ENCODE results near the gene RACK1. TPM values are rescaled to one million over a fixed set of nuclear protein-coding genes. Genes with fewer than 3 reads are reported as not detected.

The RACK1 gene
- polyA plus RNA-seq, 1 donor (not counting 4 experiments of a cell fraction or from before 2014, with no cell fraction given): 3,291 TPM

DNA sequence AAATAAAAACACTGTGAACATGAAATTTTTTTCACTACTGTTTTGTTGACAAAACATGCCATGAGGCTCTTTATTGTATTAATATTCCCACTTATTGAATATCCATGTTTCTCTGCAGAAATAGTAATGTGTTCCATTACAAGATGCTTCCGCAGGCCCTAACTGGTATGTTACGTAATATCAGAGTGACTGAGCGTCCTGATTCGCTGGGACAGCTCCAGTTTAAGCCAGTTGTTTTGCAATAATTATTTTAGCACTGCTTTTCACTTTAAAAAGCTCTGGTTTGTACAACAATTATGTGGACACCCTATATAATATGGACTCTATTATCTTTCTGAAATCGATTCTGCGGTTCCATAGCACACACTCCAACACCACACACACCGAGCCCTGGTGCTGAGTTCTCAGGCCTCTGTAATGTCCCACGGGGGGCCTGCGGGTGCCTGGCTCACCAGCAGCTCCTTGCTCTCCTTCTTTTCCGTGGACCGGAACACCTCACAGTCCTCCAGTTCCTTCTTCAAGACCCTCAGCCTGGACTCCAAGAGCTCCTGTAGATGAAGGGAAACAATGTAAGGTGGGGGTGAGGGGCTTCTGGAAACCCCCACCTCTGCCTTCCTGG, 40.5 kb downstream of the RACK1 start:
- H3K27ac ChIP-seq (ENCODE audit: control insufficient read depth, insufficient read depth, low read length): peak overlapping the region; percentile 43
- dilution Hi-C loops (cut with MboI; ENCODE audit: extremely low pct_ligation_motif_present, low sequenced_read_pairs): no loop called here
- TF ChIP-seq CTCF (optimal IDR thresholded peaks at IDR 0.05 in 1 of 3, IDR thresholded peaks at IDR 0.05 in 1 of 3, conservative IDR thresholded peaks at IDR 0.05 in 1 of 3; ENCODE audit: extremely low read depth in 1 of 3, insufficient read depth in 2 of 3, low read length in 3 of 3): no peak
- no peak for TF ChIP-seq EZH2 (IDR thresholded peaks at IDR 0.05; ENCODE audit: low read length)
- H3K79me2 ChIP-seq (ENCODE audit: control insufficient read depth, insufficient read depth, low read length): peaks cover 4% of the 10 kb centered on the region
- peak overlapping the region; percentile 63 for H3K9ac ChIP-seq (ENCODE audit: control insufficient read depth, extremely low read depth, insufficient read depth, low read length)
- H3K36me3 ChIP-seq (ENCODE audit: control insufficient read depth in 2 of 2, extremely low read depth in 1 of 2, insufficient read depth in 2 of 2, low read length in 2 of 2): peaks cover 3 to 13% of the 10 kb centered on the region in 2 experiments
- no peaks in the 10 kb centered on the region for H3K9me1 ChIP-seq (ENCODE audit: control insufficient read depth, extremely low read depth, insufficient read depth, low read length)
- H3K4me2 ChIP-seq (ENCODE audit: control insufficient read depth, extremely low read depth, insufficient read depth, low read depth, low read length): peak overlapping the region; percentile 83
- FAIRE-seq: no peak
- DNase-seq (ENCODE audit: low read depth, low spot score): no peak
- H3K27me3 ChIP-seq (ENCODE audit: control insufficient read depth, extremely low read depth, insufficient read depth, low read length): no peaks in the 10 kb centered on the region
- H3K9me3 ChIP-seq (ENCODE audit: control insufficient read depth, low read depth, low read length): no peaks in the 10 kb centered on the region
- no peaks in the 10 kb centered on the region for H4K20me1 ChIP-seq (ENCODE audit: control insufficient read depth, extremely low read depth, insufficient read depth, low read length)
- peaks cover 19% of the 10 kb centered on the region for H3K4me1 ChIP-seq (ENCODE audit: control insufficient read depth, extremely low read depth, insufficient read depth, low read length)
- H3K4me3 ChIP-seq (ENCODE audit: control insufficient read depth in 2 of 3, extremely low read depth in 1 of 3, insufficient read depth in 2 of 3, low read depth in 1 of 3, low read length in 3 of 3): peak overlapping the region; percentile 71 to 87 (median 85)
- H2AFZ ChIP-seq (ENCODE audit: control insufficient read depth, low read length): no peak overlapping the region

DNA sequence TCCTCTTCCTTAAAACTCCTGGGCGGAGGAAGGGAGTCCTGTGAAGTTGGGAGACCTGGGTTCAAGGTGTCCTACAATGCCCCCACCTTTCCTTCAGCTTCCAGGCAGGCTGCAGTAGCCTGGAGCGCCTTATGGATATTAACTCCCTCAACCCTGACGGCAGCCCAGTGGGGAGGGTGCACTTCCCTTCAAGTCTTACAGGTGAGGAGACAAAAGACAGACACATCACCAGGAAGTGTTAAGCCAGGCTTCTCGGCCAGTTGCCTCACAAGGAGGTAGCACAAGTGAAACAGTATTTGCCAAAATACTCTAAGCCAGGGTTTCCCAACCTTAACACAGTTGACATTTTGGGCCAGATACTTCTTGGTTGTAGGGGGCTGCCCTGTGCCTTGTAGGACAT, 42.9 kb downstream of the RACK1 start:
- DNase-seq (ENCODE audit: low read depth, low spot score) (no peak), FAIRE-seq (no peak)
- H3K36me3 ChIP-seq (ENCODE audit: control insufficient read depth in 2 of 2, extremely low read depth in 1 of 2, insufficient read depth in 2 of 2, low read length in 2 of 2): peaks cover 7 to 20% of the 10 kb centered on the region in 2 experiments
- H2AFZ ChIP-seq (ENCODE audit: control insufficient read depth, low read length): no peak overlapping the region
- dilution Hi-C loops (cut with MboI; ENCODE audit: extremely low pct_ligation_motif_present, low sequenced_read_pairs): no loop called here
- no peak overlapping the region for H3K4me3 ChIP-seq (ENCODE audit: control insufficient read depth in 2 of 3, extremely low read depth in 1 of 3, insufficient read depth in 2 of 3, low read depth in 1 of 3, low read length in 3 of 3)
- H4K20me1 ChIP-seq (ENCODE audit: control insufficient read depth, extremely low read depth, insufficient read depth, low read length): no peaks in the 10 kb centered on the region
- H3K79me2 ChIP-seq (ENCODE audit: control insufficient read depth, insufficient read depth, low read length): peaks cover 4% of the 10 kb centered on the region
- H3K4me1 ChIP-seq (ENCODE audit: control insufficient read depth, extremely low read depth, insufficient read depth, low read length): peaks cover 11% of the 10 kb centered on the region
- H3K4me2 ChIP-seq (ENCODE audit: control insufficient read depth, extremely low read depth, insufficient read depth, low read depth, low read length): no peak overlapping the region
- no peaks in the 10 kb centered on the region for H3K27me3 ChIP-seq (ENCODE audit: control insufficient read depth, extremely low read depth, insufficient read depth, low read length)
- H3K9me1 ChIP-seq (ENCODE audit: control insufficient read depth, extremely low read depth, insufficient read depth, low read length): no peaks in the 10 kb centered on the region
- no peaks in the 10 kb centered on the region for H3K9me3 ChIP-seq (ENCODE audit: control insufficient read depth, low read depth, low read length)
- no peak overlapping the region for H3K27ac ChIP-seq (ENCODE audit: control insufficient read depth, insufficient read depth, low read length)
- TF ChIP-seq CTCF (optimal IDR thresholded peaks at IDR 0.05 in 1 of 3, IDR thresholded peaks at IDR 0.05 in 1 of 3, conservative IDR thresholded peaks at IDR 0.05 in 1 of 3; ENCODE audit: extremely low read depth in 1 of 3, insufficient read depth in 2 of 3, low read length in 3 of 3): no peak
- no peak for TF ChIP-seq EZH2 (IDR thresholded peaks at IDR 0.05; ENCODE audit: low read length)
- no peak overlapping the region for H3K9ac ChIP-seq (ENCODE audit: control insufficient read depth, extremely low read depth, insufficient read depth, low read length)
